Mesenchymal stem cell (in vitro differentiated cells and primary cell): ENCODE results near the gene CACNA1C.

Source experiments
- DNase-seq: peaks from one replicate; pipeline ENCODE4 v3.0.0-alpha.2; 2013
- H2AFZ ChIP-seq: one replicate; pipeline ENCODE4 v1.6.1; 2013; ENCODE audit warnings: low read depth, mild to moderate bottlenecking, control low read depth, inconsistent platforms, low read length, moderate library complexity
- H2AK5ac ChIP-seq: 2 replicates; pipeline ENCODE4 v1.6.1; 2013; ENCODE audit warnings: low read length, moderate library complexity, mild to moderate bottlenecking, inconsistent platforms; ENCODE audit not compliant: severe bottlenecking
- H2BK120ac ChIP-seq: one replicate; pipeline ENCODE4 v1.6.1; 2013; ENCODE audit warnings: low read depth, mild to moderate bottlenecking, inconsistent platforms, low read length, moderate library complexity
- H2BK12ac ChIP-seq, 2 experiments: one replicate each; pipeline ENCODE4 v1.6.1; 2013; ENCODE audit warnings: inconsistent platforms in 2 of 2, low read length in 2 of 2, mild to moderate bottlenecking in 2 of 2, moderate library complexity in 2 of 2, control low read depth in 1 of 2
- H2BK15ac ChIP-seq: one replicate; pipeline ENCODE4 v1.6.1; 2013; ENCODE audit warnings: mild to moderate bottlenecking, low read depth, inconsistent platforms; ENCODE audit not compliant: poor library complexity, severe bottlenecking
- H2BK5ac ChIP-seq: 2 replicates; pipeline ENCODE4 v1.6.1; 2013; ENCODE audit warnings: low read depth, mild to moderate bottlenecking, low read length, control low read depth, inconsistent platforms; ENCODE audit not compliant: poor library complexity, severe bottlenecking
- H3K14ac ChIP-seq, 2 experiments: one replicate each; pipeline ENCODE4 v1.6.1; 2013; ENCODE audit warnings: inconsistent platforms in 2 of 2, low read length in 2 of 2, control low read depth in 1 of 2, mild to moderate bottlenecking in 1 of 2, moderate library complexity in 1 of 2
- H3K18ac ChIP-seq, 2 experiments: one replicate each; pipeline ENCODE4 v1.6.1; 2013; ENCODE audit warnings: inconsistent platforms in 2 of 2, low read length in 2 of 2, control low read depth in 1 of 2, low read depth in 1 of 2, mild to moderate bottlenecking in 1 of 2
- H3K23ac ChIP-seq, 2 experiments: one replicate each; pipeline ENCODE4 v1.6.1; 2013; ENCODE audit warnings: inconsistent platforms in 2 of 2, low read length in 2 of 2, mild to moderate bottlenecking in 2 of 2, moderate library complexity in 2 of 2, control low read depth in 1 of 2
- H3K27ac ChIP-seq: 2 replicates; pipeline ENCODE4 v1.5.1; 2013; ENCODE audit warnings: mild to moderate bottlenecking, moderate library complexity, low read length, control low read depth, inconsistent platforms; ENCODE audit not compliant: poor library complexity, severe bottlenecking
- H3K27me3 ChIP-seq, 2 experiments: 2 replicates each; pipeline versions ENCODE4 v1.6.1 to v1.7.0; 2013; ENCODE audit warnings: low read length in 2 of 2, mild to moderate bottlenecking in 2 of 2, moderate library complexity in 2 of 2, control low read depth in 1 of 2, inconsistent platforms in 1 of 2; ENCODE audit not compliant: control insufficient read depth in 1 of 2, insufficient read depth in 1 of 2
- H3K36me3 ChIP-seq, 2 experiments: 2 replicates each; pipeline versions ENCODE4 v1.6.1 to v1.7.0; 2013; ENCODE audit warnings: low read length in 2 of 2, control low read depth in 1 of 2, inconsistent platforms in 1 of 2, low read depth in 1 of 2, mild to moderate bottlenecking in 1 of 2; ENCODE audit not compliant: insufficient read depth in 2 of 2, control insufficient read depth in 1 of 2
- H3K4ac ChIP-seq, 2 experiments: one replicate each; pipeline ENCODE4 v1.6.1; 2013; ENCODE audit warnings: inconsistent platforms in 2 of 2, low read length in 2 of 2, mild to moderate bottlenecking in 2 of 2, moderate library complexity in 2 of 2, control low read depth in 1 of 2, low read depth in 1 of 2
- H3K4me1 ChIP-seq: 2 replicates; pipeline ENCODE4 v1.6.1; 2013; ENCODE audit warnings: low read depth, low read length, control low read depth; ENCODE audit not compliant: control insufficient read depth, insufficient read depth
- H3K4me2 ChIP-seq: 2 replicates; pipeline ENCODE4 v1.6.1; 2013; ENCODE audit warnings: low read length, mild to moderate bottlenecking, inconsistent platforms; ENCODE audit not compliant: poor library complexity, severe bottlenecking
- H3K4me3 ChIP-seq, 2 experiments: 2 replicates each; pipeline versions ENCODE4 v1.5.1 to v1.7.0; 2013; ENCODE audit warnings: low read length in 2 of 2, mild to moderate bottlenecking in 2 of 2, control low read depth in 1 of 2, low read depth in 1 of 2; ENCODE audit not compliant: insufficient read depth in 1 of 2
- H3K79me1 ChIP-seq: replicated peaks from 2 replicates; pipeline ENCODE4 v1.6.1; 2013; ENCODE audit warnings: mild to moderate bottlenecking, control low read depth, low read length, inconsistent platforms; ENCODE audit not compliant: poor library complexity, severe bottlenecking
- H3K9ac ChIP-seq: 2 replicates; pipeline ENCODE4 v1.7.0; 2013; ENCODE audit warnings: mild to moderate bottlenecking, low read length, moderate library complexity
- H3K9me3 ChIP-seq: 2 replicates; pipeline ENCODE4 v1.7.0; 2013; ENCODE audit warnings: mild to moderate bottlenecking, low read length; ENCODE audit not compliant: control insufficient read depth
- H4K8ac ChIP-seq: one replicate; pipeline ENCODE4 v1.6.1; 2013; ENCODE audit warnings: inconsistent platforms, mild to moderate bottlenecking, low read length, moderate library complexity
- H4K91ac ChIP-seq: one replicate; pipeline ENCODE4 v1.6.1; 2013; ENCODE audit warnings: mild to moderate bottlenecking, low read length, inconsistent platforms
- whole genome bisulfite sequencing: methylation state at CpG from one replicate; pipeline ENCODE4 v1.1.7; 2013; ENCODE audit warnings: mixed read lengths; 5-methylcytosine and 5-hydroxymethylcytosine counted together

CACNA1C gene

GRCh38 chr12:2372735-2373134, 319.9 kb downstream of the CACNA1C start:
- Histone ChIP-seq H3K9ac (no peak overlapping the region), H2BK5ac (no peak overlapping the region), H3K36me3 (peaks cover 0 to 3% of the 10 kb centered on the region in 2 experiments), H3K27me3 (peaks cover 0 to 20% of the 10 kb centered on the region in 2 experiments), H2BK15ac (no peak overlapping the region), H3K14ac (no peak overlapping the region), H3K18ac (no peak overlapping the region), H2AK5ac (no peak overlapping the region), H3K4me3 (no peak overlapping the region), H3K9me3 (no peaks in the 10 kb centered on the region), H2BK12ac (no peak overlapping the region), H4K8ac (no peak overlapping the region), H4K91ac (no peak overlapping the region), H3K23ac (no peak overlapping the region), H3K79me1 (no peaks in the 10 kb centered on the region), H3K4me2 (no peak overlapping the region), H3K4ac (no peak overlapping the region), H3K27ac (no peak overlapping the region), H3K4me1 (no peaks in the 10 kb centered on the region), H2AFZ (no peak overlapping the region), H2BK120ac (no peak overlapping the region)
- WGBS = 90% methylated on average over 12 of the region's 12 CpGs
- DNase-seq = no peak

- H3K4me1 ChIP-seq = no peaks in the 10 kb centered on the region
- H3K79me1 ChIP-seq = no peaks in the 10 kb centered on the region
- no peak overlapping the region for H3K14ac ChIP-seq
- peaks cover 0 to 20% of the 10 kb centered on the region in 2 experiments for H3K27me3 ChIP-seq
- H3K23ac ChIP-seq = no peak overlapping the region
- WGBS = 92% methylated on average over 8 of the region's 8 CpGs
- no peak overlapping the region for H2AK5ac ChIP-seq
- H2BK5ac ChIP-seq = no peak overlapping the region
- no peak overlapping the region for H3K9ac ChIP-seq
- no peak overlapping the region for H3K27ac ChIP-seq
- DNase-seq = no peak
- H3K4me3 ChIP-seq = no peak overlapping the region
- H3K36me3 ChIP-seq = peaks cover 0 to 3% of the 10 kb centered on the region in 2 experiments
- no peak overlapping the region for H4K8ac ChIP-seq
- no peak overlapping the region for H2BK12ac ChIP-seq
- no peak overlapping the region for H4K91ac ChIP-seq
- H3K18ac ChIP-seq = no peak overlapping the region
- H3K4me2 ChIP-seq = no peak overlapping the region
- H2AFZ ChIP-seq = no peak overlapping the region
- no peak overlapping the region for H2BK15ac ChIP-seq
- no peak overlapping the region for H2BK120ac ChIP-seq
- no peaks in the 10 kb centered on the region for H3K9me3 ChIP-seq
- no peak overlapping the region for H3K4ac ChIP-seq
Measured at GRCh38 chr12:2373307-2373706, 320.5 kb downstream of the CACNA1C start.

GRCh38 chr12:2374092-2374906, 321.5 kb downstream of the CACNA1C start:
- H2AK5ac ChIP-seq = no peak overlapping the region
- H3K23ac ChIP-seq = no peak overlapping the region
- H3K9ac ChIP-seq = no peak overlapping the region
- 93% methylated on average over 7 of the region's 10 CpGs for WGBS
- H2AFZ ChIP-seq = no peak overlapping the region
- no peak overlapping the region for H3K4me3 ChIP-seq
- H4K8ac ChIP-seq = peak overlapping the region; percentile 7
- H3K27ac ChIP-seq = no peak overlapping the region
- peaks cover 0 to 20% of the 10 kb centered on the region in 2 experiments for H3K27me3 ChIP-seq
- H3K4ac ChIP-seq = no peak overlapping the region
- H3K14ac ChIP-seq = no peak overlapping the region
- H4K91ac ChIP-seq = no peak overlapping the region
- H2BK120ac ChIP-seq = no peak overlapping the region
- H3K4me2 ChIP-seq = no peak overlapping the region
- no peak overlapping the region for H2BK12ac ChIP-seq
- H2BK5ac ChIP-seq = no peak overlapping the region
- H3K9me3 ChIP-seq = no peaks in the 10 kb centered on the region
- H2BK15ac ChIP-seq = no peak overlapping the region
- H3K36me3 ChIP-seq = peaks cover 0 to 3% of the 10 kb centered on the region in 2 experiments
- no peak for DNase-seq
- H3K4me1 ChIP-seq = no peaks in the 10 kb centered on the region
- no peak overlapping the region for H3K18ac ChIP-seq
- H3K79me1 ChIP-seq = no peaks in the 10 kb centered on the region

GRCh38 chr12:2375871-2376270, 323.1 kb downstream of the CACNA1C start:
- Histone ChIP-seq H4K8ac (no peak overlapping the region), H2BK15ac (no peak overlapping the region), H3K9ac (no peak overlapping the region), H3K23ac (no peak overlapping the region), H3K36me3 (peaks cover 0 to 3% of the 10 kb centered on the region in 2 experiments), H3K18ac (no peak overlapping the region), H3K27ac (no peak overlapping the region), H3K14ac (no peak overlapping the region), H2AFZ (no peak overlapping the region), H3K79me1 (no peaks in the 10 kb centered on the region), H2BK120ac (no peak overlapping the region), H3K4me3 (no peak overlapping the region), H3K9me3 (no peaks in the 10 kb centered on the region), H4K91ac (no peak overlapping the region), H2AK5ac (no peak overlapping the region), H3K4me1 (no peaks in the 10 kb centered on the region), H3K27me3 (peaks cover 0 to 26% of the 10 kb centered on the region in 2 experiments), H3K4me2 (no peak overlapping the region), H3K4ac (no peak overlapping the region), H2BK12ac (no peak overlapping the region), H2BK5ac (no peak overlapping the region)
- WGBS = 84% methylated on average over 3 of the region's 3 CpGs
- DNase-seq = no peak
